ENCODE data around the gene SLC2A9.

SLC2A9 gene

GRCh38 chr4:9781343-9782135 lies 239.8 kb downstream of the SLC2A9 start, which contains the start of gene DRD5:
Gene DRD5 (plus strand): TSS chr4:9781634. CDS start chr4:9782030, 396 bp downstream.
- intact Hi-C loops (cut with DNase I): no loop called here
- peak in 3 of 10 donors; percentile 73 to 87 (median 86) for DNase-seq
